Neural progenitor cell (in vitro differentiated cells): Measurements from ENCODE around the gene BSDC1. TPM values are rescaled to one million over a fixed set of nuclear protein-coding genes. Genes with fewer than 3 reads are reported as not detected.
A peak's percentile ranks its signal among the peaks of the same experiment; 100 is the strongest.

ENCODE experiments used
- DNase-seq: peaks from one replicate; pipeline ENCODE4 v3.0.0-alpha.2; 2016; ENCODE audit warnings: low spot score
- H2AFZ ChIP-seq: fragments of 200-600 bp; sonication (generic); replicated peaks from 2 replicates; pipeline ENCODE4 v1.6.1; 2016; ENCODE audit warnings: antibody characterized with exemption
- H3F3A ChIP-seq: fragments of 200-600 bp; sonication (generic); 2 replicates; pipeline ENCODE4 v1.6.1; 2016; ENCODE audit warnings: antibody characterized with exemption, low read depth
- H3K27ac ChIP-seq: fragments of 200-600 bp; sonication (generic); 2 replicates; pipeline ENCODE4 v1.5.1; 2016; ENCODE audit warnings: mild to moderate bottlenecking
- H3K27me3 ChIP-seq: fragments of 200-600 bp; sonication (generic); 2 replicates; pipeline ENCODE4 v1.6.1; 2016; ENCODE audit warnings: mild to moderate bottlenecking, moderate library complexity
- H3K36me3 ChIP-seq: fragments of 200-600 bp; sonication (generic); 2 replicates; pipeline ENCODE4 v1.5.1; 2016
- H3K4me1 ChIP-seq: fragments of 200-600 bp; sonication (generic); 2 replicates; pipeline ENCODE4 v1.6.1; 2016; ENCODE audit warnings: mixed run types
- H3K4me2 ChIP-seq: fragments of 200-600 bp; sonication (generic); 2 replicates; pipeline ENCODE4 v1.6.1; 2016
- H3K4me3 ChIP-seq: fragments of 200-600 bp; sonication (generic); 2 replicates; pipeline ENCODE4 v1.5.1; 2016
- H3K79me2 ChIP-seq: fragments of 200-600 bp; sonication (generic); 2 replicates; pipeline ENCODE4 v1.6.1; 2016; ENCODE audit warnings: low read depth
- H3K9ac ChIP-seq: fragments of 200-600 bp; sonication (generic); 2 replicates; pipeline ENCODE4 v1.6.1; 2016
- H3K9me3 ChIP-seq: fragments of 200-600 bp; sonication (generic); 2 replicates; pipeline ENCODE4 v1.5.1; 2016; ENCODE audit warnings: low read depth
- H4K20me1 ChIP-seq: fragments of 200-600 bp; sonication (generic); 2 replicates; pipeline ENCODE4 v1.6.1; 2016; ENCODE audit warnings: low read depth
- H3K27ac Mint-ChIP-seq: 3 replicates; pipeline ENCODE4 v1.8.0; 2021; ENCODE audit warnings: mixed read lengths
- H3K27me3 Mint-ChIP-seq: 2 replicates; pipeline ENCODE4 v1.8.0; 2022; ENCODE audit warnings: low read depth, mild to moderate bottlenecking, inconsistent platforms, moderate library complexity, mixed read lengths; ENCODE audit not compliant: insufficient read depth
- H3K36me3 Mint-ChIP-seq: 3 replicates; pipeline ENCODE4 v1.8.0; 2021; ENCODE audit warnings: mixed read lengths
- H3K4me1 Mint-ChIP-seq: 3 replicates; pipeline ENCODE4 v1.8.0; 2021; ENCODE audit warnings: mixed read lengths
- H3K4me3 Mint-ChIP-seq: 3 replicates; pipeline ENCODE4 v1.8.0; 2021; ENCODE audit warnings: mild to moderate bottlenecking, moderate library complexity, mixed read lengths
- H3K9me3 Mint-ChIP-seq: 3 replicates; pipeline ENCODE4 v1.8.0; 2020; ENCODE audit warnings: mixed read lengths
- EZH2 ChIP-seq: fragments of 200-600 bp; sonication (generic); IDR thresholded peaks from 2 replicates; pipeline ENCODE4 v1.6.1; 2017; ENCODE audit warnings: antibody characterized with exemption, mild to moderate bottlenecking, moderate library complexity
- EZH2phosphoT487 ChIP-seq: fragments of 200-600 bp; sonication (generic); IDR thresholded peaks from 2 replicates; pipeline ENCODE4 v1.6.1; 2017; ENCODE audit warnings: antibody characterized with exemption
- total RNA-seq: library from RNA; depleted of rRNA; stranded (reverse); fragments of >200 nt; gene quantifications from 2 replicates; pipeline ENCODE4 v1.2.3, GENCODE V29; 2015; ENCODE audit warnings: low replicate concordance
- TF ChIP-seq, protein P1 (sequence below): fragments of 200-600 bp; sonication (generic); IDR thresholded peaks from 2 replicates; pipeline ENCODE4 v1.5.1; 2017; ENCODE audit warnings: antibody characterized with exemption, mild to moderate bottlenecking

BSDC1 gene
- total RNA-seq, 1 donor from 2014 or later = 47.5 TPM

- Mint-ChIP-seq H3K27ac (no peak overlapping the region), H3K4me1 (peaks cover 2% of the 10 kb centered on the region), H3K4me3 (no peak overlapping the region), H3K9me3 (no peaks in the 10 kb centered on the region), H3K27me3 (peaks cover 13% of the 10 kb centered on the region), H3K36me3 (peaks cover 14% of the 10 kb centered on the region)
- Histone ChIP-seq H3K4me3 (no peak overlapping the region), H2AFZ (no peak overlapping the region), H3K9me3 (no peaks in the 10 kb centered on the region), H3K79me2 (no peaks in the 10 kb centered on the region), H4K20me1 (peaks cover 3% of the 10 kb centered on the region), H3K9ac (no peak overlapping the region), H3K27ac (no peak overlapping the region), H3K27me3 (no peaks in the 10 kb centered on the region), H3K4me1 (no peaks in the 10 kb centered on the region), H3K36me3 (no peaks in the 10 kb centered on the region), H3K4me2 (no peak overlapping the region), H3F3A (peaks cover 2% of the 10 kb centered on the region)
- no peak for DNase-seq
- TF ChIP-seq, protein P1, sequence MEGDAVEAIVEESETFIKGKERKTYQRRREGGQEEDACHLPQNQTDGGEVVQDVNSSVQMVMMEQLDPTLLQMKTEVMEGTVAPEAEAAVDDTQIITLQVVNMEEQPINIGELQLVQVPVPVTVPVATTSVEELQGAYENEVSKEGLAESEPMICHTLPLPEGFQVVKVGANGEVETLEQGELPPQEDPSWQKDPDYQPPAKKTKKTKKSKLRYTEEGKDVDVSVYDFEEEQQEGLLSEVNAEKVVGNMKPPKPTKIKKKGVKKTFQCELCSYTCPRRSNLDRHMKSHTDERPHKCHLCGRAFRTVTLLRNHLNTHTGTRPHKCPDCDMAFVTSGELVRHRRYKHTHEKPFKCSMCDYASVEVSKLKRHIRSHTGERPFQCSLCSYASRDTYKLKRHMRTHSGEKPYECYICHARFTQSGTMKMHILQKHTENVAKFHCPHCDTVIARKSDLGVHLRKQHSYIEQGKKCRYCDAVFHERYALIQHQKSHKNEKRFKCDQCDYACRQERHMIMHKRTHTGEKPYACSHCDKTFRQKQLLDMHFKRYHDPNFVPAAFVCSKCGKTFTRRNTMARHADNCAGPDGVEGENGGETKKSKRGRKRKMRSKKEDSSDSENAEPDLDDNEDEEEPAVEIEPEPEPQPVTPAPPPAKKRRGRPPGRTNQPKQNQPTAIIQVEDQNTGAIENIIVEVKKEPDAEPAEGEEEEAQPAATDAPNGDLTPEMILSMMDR = no peak
- no peak for TF ChIP-seq EZH2
- TF ChIP-seq EZH2phosphoT487 = no peak
Observed at GRCh38 chr1:32367912-32368635, 26.2 kb downstream of the BSDC1 start.

GRCh38 chr1:32365445-32365844 is 28.8 kb downstream of the BSDC1 start:
- Mint-ChIP-seq H3K36me3 (peaks cover 18% of the 10 kb centered on the region), H3K27me3 (peaks cover 15% of the 10 kb centered on the region), H3K4me1 (peaks cover 11% of the 10 kb centered on the region), H3K9me3 (no peaks in the 10 kb centered on the region), H3K27ac (no peak overlapping the region), H3K4me3 (peak overlapping the region; percentile 9)
- Histone ChIP-seq H4K20me1 (peaks cover 6% of the 10 kb centered on the region), H3K4me2 (no peak overlapping the region), H3K27me3 (peaks cover 26% of the 10 kb centered on the region), H3F3A (peaks cover 12% of the 10 kb centered on the region), H3K79me2 (no peaks in the 10 kb centered on the region), H3K4me3 (no peak overlapping the region), H3K4me1 (peaks cover 4% of the 10 kb centered on the region), H3K36me3 (no peaks in the 10 kb centered on the region), H3K27ac (no peak overlapping the region), H3K9ac (no peak overlapping the region), H3K9me3 (no peaks in the 10 kb centered on the region), H2AFZ (no peak overlapping the region)
- DNase-seq = no peak
- TF ChIP-seq, protein P1 = no peak
- TF ChIP-seq EZH2 (no peak), EZH2phosphoT487 (no peak)

GRCh38 chr1:32364836-32365235 is 29.4 kb downstream of the BSDC1 start:
- Histone ChIP-seq H3K4me3 (no peak overlapping the region), H3K9me3 (no peaks in the 10 kb centered on the region), H4K20me1 (peaks cover 6% of the 10 kb centered on the region), H3K36me3 (no peaks in the 10 kb centered on the region), H3K4me2 (no peak overlapping the region), H3K4me1 (peaks cover 4% of the 10 kb centered on the region), H3K27me3 (peaks cover 30% of the 10 kb centered on the region), H3K27ac (no peak overlapping the region), H3K9ac (no peak overlapping the region), H2AFZ (no peak overlapping the region), H3K79me2 (no peaks in the 10 kb centered on the region), H3F3A (peaks cover 12% of the 10 kb centered on the region)
- Mint-ChIP-seq H3K4me1 (peaks cover 12% of the 10 kb centered on the region), H3K36me3 (peaks cover 18% of the 10 kb centered on the region), H3K4me3 (no peak overlapping the region), H3K27me3 (peaks cover 14% of the 10 kb centered on the region), H3K9me3 (no peaks in the 10 kb centered on the region), H3K27ac (no peak overlapping the region)
- TF ChIP-seq EZH2 (no peak), EZH2phosphoT487 (no peak)
- TF ChIP-seq, protein P1 = no peak
- no peak for DNase-seq
